ENCODE measurements around the gene KCND3. TPM values are rescaled to one million over a fixed set of nuclear protein-coding genes. Genes with fewer than 3 reads are reported as not detected.

The KCND3 gene
- total RNA-seq, 1 donor from 2014 or later = under 0.01 TPM

DNA sequence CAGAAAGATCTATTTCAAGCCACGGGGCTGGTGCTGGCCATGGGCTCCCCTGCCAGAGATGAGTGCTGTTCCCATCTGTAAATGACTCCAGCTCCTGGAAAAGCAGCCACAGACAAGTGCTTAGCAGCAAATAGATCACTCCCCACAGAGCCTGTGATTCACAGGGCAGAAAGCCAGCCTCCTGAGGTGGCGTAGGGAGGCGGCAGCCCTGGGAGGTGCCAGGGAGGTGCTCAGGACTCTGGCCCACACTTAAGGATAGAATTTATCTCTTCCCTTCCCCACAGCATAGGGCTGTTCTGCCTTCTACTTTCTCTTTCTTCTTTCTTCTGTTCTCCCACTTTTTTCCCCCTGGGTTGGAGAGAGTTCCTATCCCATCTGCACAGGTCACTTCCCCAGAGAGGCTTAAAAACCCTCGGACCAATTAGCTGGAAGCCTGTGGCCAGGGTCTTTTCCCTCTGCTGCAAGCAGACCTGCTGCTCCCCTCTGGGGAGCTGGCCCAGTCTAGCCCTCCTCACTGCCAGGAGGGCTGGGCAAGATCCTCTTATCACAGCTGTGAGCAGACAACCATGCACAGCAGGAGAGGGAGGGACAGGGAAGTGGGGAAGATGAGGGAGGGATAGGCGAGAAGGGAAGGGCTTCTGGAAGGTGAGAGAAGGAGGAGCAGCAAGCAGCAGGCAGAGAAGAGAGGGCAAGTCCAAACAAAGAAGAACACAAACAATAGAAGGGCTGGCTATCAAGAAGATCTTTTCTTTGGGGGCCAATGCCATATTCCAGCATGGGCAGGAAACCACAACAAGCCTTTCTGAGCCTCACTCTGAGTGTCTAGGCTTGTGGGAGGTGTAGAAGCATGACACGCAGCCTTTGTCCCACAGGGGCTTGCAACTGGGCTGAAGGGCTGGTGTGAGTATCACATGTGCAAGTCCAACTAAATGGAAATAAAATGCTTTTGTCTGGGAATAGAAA lies 41.0 kb downstream of the KCND3 start:
- no peak for DNase-seq (ENCODE audit: low read depth)
- no peaks in the 10 kb centered on the region for H3K27me3 ChIP-seq (ENCODE audit: control insufficient read depth, insufficient read depth, low read length)

DNA sequence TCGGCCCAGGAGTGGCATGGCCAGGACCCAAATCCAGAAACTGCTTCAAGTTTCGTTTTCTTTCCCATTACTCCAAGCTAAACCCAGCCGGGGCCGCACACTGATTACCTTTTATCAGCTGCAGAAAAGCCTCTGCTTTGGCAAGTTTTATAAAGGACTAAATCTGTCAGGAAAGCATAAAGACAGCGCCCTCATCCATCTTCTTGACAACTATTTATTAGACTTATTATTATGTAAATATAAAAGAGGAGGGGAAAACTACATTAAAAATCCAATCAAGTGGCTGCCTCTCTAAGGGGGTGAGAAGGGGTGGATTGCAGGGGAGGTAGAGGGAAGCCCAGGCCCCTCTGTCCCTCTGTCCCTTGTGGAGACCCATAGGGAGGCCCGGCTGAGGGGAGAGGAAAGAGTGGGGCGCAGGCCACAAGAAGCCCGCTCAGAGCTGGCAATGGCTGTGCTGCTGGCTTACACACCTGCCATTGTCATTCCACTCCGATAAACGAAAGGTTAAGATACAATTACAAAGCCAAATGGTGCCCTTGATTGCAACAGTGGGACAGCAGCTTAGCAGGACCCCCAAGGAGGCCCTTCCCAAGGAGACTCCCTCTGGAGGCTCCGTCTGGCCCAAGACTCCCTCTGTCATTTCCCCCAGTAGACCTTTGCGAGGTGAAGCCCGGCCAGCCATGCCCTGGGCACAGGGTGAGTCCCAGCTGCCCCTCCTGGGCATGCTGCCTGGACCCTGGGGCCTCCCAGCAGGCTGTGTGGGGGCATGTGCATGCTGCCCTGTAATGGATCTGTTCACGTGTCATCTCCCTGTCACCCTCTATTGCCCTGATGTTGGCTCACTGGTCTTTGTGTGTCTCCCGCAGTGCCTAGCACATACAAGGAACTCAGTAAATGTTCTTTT lies 45.4 kb downstream of the KCND3 start:
- no peaks in the 10 kb centered on the region for H3K27me3 ChIP-seq (ENCODE audit: control insufficient read depth, insufficient read depth, low read length)
- no peak overlapping the region for H3K4me3 ChIP-seq (ENCODE audit: low read depth, low read length)
- H3K36me3 ChIP-seq (ENCODE audit: control insufficient read depth, insufficient read depth, low read length) = no peaks in the 10 kb centered on the region
- DNase-seq (ENCODE audit: low read depth) = no peak
- TF ChIP-seq, protein P1, sequence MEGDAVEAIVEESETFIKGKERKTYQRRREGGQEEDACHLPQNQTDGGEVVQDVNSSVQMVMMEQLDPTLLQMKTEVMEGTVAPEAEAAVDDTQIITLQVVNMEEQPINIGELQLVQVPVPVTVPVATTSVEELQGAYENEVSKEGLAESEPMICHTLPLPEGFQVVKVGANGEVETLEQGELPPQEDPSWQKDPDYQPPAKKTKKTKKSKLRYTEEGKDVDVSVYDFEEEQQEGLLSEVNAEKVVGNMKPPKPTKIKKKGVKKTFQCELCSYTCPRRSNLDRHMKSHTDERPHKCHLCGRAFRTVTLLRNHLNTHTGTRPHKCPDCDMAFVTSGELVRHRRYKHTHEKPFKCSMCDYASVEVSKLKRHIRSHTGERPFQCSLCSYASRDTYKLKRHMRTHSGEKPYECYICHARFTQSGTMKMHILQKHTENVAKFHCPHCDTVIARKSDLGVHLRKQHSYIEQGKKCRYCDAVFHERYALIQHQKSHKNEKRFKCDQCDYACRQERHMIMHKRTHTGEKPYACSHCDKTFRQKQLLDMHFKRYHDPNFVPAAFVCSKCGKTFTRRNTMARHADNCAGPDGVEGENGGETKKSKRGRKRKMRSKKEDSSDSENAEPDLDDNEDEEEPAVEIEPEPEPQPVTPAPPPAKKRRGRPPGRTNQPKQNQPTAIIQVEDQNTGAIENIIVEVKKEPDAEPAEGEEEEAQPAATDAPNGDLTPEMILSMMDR (IDR thresholded peaks at IDR 0.05; ENCODE audit: insufficient read depth, low read length, poor library complexity, severe bottlenecking) = no peak

More for the DNA sequence above, 41.0 kb downstream of the KCND3 start:
- TF ChIP-seq, protein P1 (IDR thresholded peaks at IDR 0.05; ENCODE audit: insufficient read depth, low read length, poor library complexity, severe bottlenecking) = no peak
- Histone ChIP-seq H3K36me3 (ENCODE audit: control insufficient read depth, insufficient read depth, low read length) (no peaks in the 10 kb centered on the region), H3K4me3 (ENCODE audit: low read depth, low read length) (no peak overlapping the region)

DNA sequence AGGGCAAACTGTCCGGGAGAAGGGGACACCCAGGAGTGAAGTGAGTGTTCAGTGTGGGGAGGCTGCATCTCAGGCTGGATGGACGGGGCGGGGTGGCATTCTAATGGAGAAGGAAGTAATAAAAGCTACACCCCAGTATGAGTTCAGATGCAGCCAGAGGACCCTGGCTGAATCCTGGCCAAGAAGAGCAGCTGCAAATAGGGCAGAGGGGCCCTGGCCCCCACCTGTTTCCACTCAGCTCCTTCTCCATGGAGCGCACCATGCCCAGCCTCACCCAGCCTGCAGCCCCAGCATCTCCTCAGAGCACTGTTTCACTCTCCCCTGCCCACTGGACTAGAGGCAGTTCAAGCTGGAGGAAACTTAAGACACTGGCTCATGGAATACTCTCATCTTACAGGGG lies 46.4 kb downstream of the KCND3 start:
- no peak for DNase-seq (ENCODE audit: low read depth)
- Histone ChIP-seq H3K4me3 (ENCODE audit: low read depth, low read length) (no peak overlapping the region), H3K36me3 (ENCODE audit: control insufficient read depth, insufficient read depth, low read length) (no peaks in the 10 kb centered on the region), H3K27me3 (ENCODE audit: control insufficient read depth, insufficient read depth, low read length) (no peaks in the 10 kb centered on the region)
- TF ChIP-seq, protein P1 (IDR thresholded peaks at IDR 0.05; ENCODE audit: insufficient read depth, low read length, poor library complexity, severe bottlenecking) = no peak

DNA sequence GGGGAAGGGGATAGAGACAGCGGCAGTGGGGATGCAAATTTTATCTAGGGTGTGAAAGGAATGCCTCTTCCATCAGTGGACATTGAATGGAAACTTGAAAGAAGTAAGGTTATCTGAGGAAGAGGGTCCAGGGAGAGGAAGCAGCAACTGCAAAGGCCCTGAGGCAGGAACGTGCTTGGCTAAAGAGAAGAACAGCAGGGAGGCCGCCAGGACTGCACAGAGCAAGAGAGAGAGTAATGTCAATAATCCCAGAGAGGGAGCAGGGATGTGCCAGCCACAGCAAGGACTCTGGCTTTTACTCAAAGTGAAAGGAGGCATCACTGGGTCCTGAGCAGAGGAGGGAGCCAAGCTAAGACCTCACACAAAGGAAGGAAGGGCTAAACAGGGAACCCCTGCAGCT lies 50.9 kb downstream of the KCND3 start:
- TF ChIP-seq, protein P1 (IDR thresholded peaks at IDR 0.05; ENCODE audit: insufficient read depth, low read length, poor library complexity, severe bottlenecking) = no peak
- Histone ChIP-seq H3K4me3 (ENCODE audit: low read depth, low read length) (no peak overlapping the region), H3K27me3 (ENCODE audit: control insufficient read depth, insufficient read depth, low read length) (no peaks in the 10 kb centered on the region), H3K36me3 (ENCODE audit: control insufficient read depth, insufficient read depth, low read length) (no peaks in the 10 kb centered on the region)
- DNase-seq (ENCODE audit: low read depth) = no peak

DNA sequence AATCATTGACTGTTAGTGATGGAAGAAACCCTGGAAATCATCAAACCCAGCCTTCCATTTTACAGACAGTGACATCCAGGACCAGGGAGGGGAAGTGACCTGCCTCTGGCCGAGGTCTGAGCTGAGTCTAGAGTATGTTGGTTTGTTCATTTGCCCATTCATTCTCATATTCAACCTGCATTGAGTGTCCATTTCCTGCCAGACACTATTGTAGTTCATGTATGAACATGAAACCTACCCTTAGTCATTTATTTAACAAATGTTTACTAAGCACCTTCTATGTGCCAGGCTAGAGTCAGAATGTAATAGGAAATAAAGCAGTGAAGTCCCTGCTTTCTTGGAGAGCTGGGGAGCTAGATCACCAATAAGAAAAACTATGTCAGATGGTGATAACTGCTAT lies 51.3 kb downstream of the KCND3 start:
- DNase-seq (ENCODE audit: low read depth) = no peak
- H3K27me3 ChIP-seq (ENCODE audit: control insufficient read depth, insufficient read depth, low read length) = no peaks in the 10 kb centered on the region
- no peaks in the 10 kb centered on the region for H3K36me3 ChIP-seq (ENCODE audit: control insufficient read depth, insufficient read depth, low read length)
- TF ChIP-seq, protein P1 (IDR thresholded peaks at IDR 0.05; ENCODE audit: insufficient read depth, low read length, poor library complexity, severe bottlenecking) = no peak
- no peak overlapping the region for H3K4me3 ChIP-seq (ENCODE audit: low read depth, low read length)

Measured in kidney epithelial cell (primary cell).